BJ (cell line): ENCODE results near the gene HTRA3. TPM values are rescaled to one million over a fixed set of nuclear protein-coding genes. Genes with fewer than 3 reads are reported as not detected.
A peak's percentile ranks its signal among the peaks of the same experiment; 100 is the strongest.

ENCODE experiments used
- CTCF ChIA-PET: fragments of 350-600 bp; formaldehyde crosslinking; extraction: SDS; loops from one replicate; lab custom pipeline; 2021; ENCODE audit warnings: antibody characterized with exemption, inconsistent platforms; lab: Yijun Ruan, JAX
- POLR2A ChIA-PET: fragments of 300-600 bp; sonication (Branson Sonifier 250); formaldehyde crosslinking; extraction: SDS; loops from one replicate; lab custom pipeline; 2021; ENCODE audit warnings: antibody characterized with exemption; lab: Charles Lee
- DNase-seq: peaks from one replicate; pipeline ENCODE4 v3.0.0-alpha.2; 2011; ENCODE audit warnings: low read depth
- H3K27me3 ChIP-seq: 2 replicates; pipeline ENCODE4 v1.6.0; 2011; ENCODE audit warnings: low read length; ENCODE audit not compliant: control insufficient read depth, insufficient read depth
- H3K36me3 ChIP-seq: 2 replicates; pipeline ENCODE4 v1.5.1; 2011; ENCODE audit warnings: low read length; ENCODE audit not compliant: control insufficient read depth, insufficient read depth
- H3K4me3 ChIP-seq: 2 replicates; pipeline ENCODE4 v1.5.1; 2011; ENCODE audit warnings: low read depth, mild to moderate bottlenecking, control low read depth, low read length
- polyA plus RNA-seq: library from polyadenylated mRNA; depleted of rRNA; stranded (reverse); fragments of >200 nt; gene quantifications from 2 replicates; pipeline ENCODE4 v1.2.3, GENCODE V29; 2011
- TF ChIP-seq, protein P1 (sequence below): IDR thresholded peaks from 2 replicates; pipeline ENCODE4 v1.5.1; 2011; ENCODE audit warnings: low read depth, mild to moderate bottlenecking, control low read depth, inconsistent platforms, low read length, moderate library complexity; ENCODE audit not compliant: insufficient read depth

HTRA3 gene
- polyA plus RNA-seq, 1 experiment: 5.7 TPM

DNA sequence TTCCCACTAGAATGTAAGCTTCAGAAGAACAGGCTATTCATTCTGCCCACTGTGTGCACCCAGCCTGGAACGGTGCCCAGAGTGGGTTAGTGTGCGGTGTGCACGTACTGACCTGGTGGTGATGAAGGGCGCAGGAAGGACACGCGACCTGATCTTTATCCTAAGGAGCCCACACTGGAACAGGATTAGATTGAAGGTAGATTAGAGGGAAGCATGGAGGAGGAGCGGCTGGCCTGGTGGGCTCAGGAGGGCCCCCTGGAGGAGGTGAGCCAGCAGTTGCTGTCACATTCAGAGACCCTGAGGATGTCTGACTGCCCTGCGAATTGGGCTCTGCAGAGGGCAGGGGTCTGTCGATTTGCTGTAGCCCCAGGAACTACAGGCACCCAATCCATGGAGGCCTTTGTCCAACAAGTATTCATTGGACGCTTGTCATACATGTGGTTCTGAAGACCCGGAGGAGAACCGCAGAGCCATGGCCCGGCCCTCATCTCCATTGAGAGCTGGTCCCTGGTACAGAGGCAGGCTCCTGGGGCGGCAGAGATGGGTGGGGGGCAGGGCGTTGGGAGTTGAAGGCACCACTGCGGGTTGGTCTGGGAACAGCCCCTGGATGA, 73.2 kb downstream of the HTRA3 start:
- ChIA-PET CTCF (interaction anchor here (0.7 to 1.0 kb wide), 2 partner anchors 11 to 100 kb away, joined by 3 read pairs; no protein-coding TSS in a partner anchor), POLR2A (no interaction called here)
- TF ChIP-seq, protein P1, sequence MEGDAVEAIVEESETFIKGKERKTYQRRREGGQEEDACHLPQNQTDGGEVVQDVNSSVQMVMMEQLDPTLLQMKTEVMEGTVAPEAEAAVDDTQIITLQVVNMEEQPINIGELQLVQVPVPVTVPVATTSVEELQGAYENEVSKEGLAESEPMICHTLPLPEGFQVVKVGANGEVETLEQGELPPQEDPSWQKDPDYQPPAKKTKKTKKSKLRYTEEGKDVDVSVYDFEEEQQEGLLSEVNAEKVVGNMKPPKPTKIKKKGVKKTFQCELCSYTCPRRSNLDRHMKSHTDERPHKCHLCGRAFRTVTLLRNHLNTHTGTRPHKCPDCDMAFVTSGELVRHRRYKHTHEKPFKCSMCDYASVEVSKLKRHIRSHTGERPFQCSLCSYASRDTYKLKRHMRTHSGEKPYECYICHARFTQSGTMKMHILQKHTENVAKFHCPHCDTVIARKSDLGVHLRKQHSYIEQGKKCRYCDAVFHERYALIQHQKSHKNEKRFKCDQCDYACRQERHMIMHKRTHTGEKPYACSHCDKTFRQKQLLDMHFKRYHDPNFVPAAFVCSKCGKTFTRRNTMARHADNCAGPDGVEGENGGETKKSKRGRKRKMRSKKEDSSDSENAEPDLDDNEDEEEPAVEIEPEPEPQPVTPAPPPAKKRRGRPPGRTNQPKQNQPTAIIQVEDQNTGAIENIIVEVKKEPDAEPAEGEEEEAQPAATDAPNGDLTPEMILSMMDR: 0 out of 2 replicates have a peak, but pooled peaks have one; percentile 9
- Histone ChIP-seq H3K27me3 (peaks cover 3% of the 10 kb centered on the region; the same call in 1 of the 2 replicates), H3K36me3 (no peaks in the 10 kb centered on the region), H3K4me3 (no peak overlapping the region)
- DNase-seq: no peak

DNA sequence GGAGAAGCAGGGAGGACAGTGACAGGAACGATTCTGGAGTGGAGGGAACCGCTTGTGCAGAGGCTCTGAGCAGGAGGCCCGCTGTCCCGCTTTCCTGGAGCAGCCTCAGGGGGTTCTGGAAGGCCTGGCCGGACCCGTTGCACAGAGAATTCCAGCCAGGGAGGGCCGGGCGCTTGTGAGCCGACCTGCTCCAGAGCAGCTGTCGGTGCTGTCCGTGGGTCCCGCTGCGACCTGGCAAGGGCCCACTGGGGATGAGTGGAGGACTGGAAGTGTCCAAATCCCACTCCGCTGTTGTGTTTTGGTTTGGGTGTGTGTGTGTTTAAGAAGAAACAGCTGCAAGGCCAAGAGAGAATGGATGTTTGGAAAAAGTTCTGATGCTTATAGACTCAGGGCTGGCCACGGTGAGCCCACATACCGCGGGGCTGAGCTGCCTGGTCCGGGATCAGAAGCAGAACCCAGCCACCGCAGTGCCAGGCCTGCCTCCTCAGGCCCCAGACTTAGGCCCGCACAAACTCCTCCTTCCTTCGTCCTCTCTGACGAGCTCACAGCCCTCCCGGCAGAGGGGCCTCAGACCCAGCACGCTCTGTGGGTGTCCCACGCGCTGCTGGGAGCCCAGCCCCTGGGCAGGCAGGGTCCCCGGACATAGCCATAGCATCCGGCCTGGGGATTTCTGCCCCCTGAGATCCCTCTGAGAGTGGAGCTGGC, 73.9 kb downstream of the HTRA3 start:
- Histone ChIP-seq H3K27me3 (peaks cover 3% of the 10 kb centered on the region; the same call in 1 of the 2 replicates), H3K4me3 (no peak overlapping the region), H3K36me3 (no peaks in the 10 kb centered on the region)
- ChIA-PET POLR2A (no interaction called here), CTCF (no interaction called here)
- DNase-seq: no peak
- TF ChIP-seq, protein P1: no peak

DNA sequence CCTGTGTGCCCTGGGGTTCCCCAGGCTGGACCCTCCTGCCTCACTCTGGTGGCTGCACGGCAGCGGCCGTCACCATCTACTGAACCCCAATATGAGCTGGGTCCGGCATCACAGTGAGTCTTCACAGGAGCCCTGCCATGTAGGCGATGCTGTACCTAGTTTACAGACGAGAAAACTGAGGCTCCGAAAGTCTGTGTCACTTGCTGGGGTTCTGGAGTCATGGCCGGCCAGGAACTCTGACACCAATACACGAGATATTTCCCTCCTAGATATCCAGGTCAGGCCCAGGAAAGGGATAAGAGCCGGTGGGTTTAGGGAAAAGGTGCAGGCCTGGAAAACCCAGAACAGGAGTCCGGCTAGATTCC, 74.4 kb downstream of the HTRA3 start:
- POLR2A ChIA-PET: no interaction called here
- DNase-seq: no peak

DNA sequence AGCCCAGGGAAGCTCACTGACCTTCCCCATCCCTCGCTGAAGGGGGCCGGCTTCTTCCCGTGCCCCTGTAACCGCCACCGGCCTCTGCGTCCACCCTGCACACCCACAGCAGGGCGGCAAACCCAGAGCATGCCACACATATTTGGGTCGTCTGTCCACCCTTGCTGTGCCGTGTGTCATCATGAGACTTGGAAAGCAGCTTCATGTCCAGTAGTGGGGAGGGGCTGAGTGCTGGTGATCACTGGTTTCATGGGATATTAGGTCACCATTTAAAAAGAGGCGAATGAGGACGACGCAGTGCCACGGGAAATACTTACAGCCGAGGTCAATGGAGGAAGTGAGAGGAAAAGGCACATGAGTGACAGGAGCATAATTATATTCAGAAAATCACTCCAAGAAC, 74.8 kb downstream of the HTRA3 start:
- ChIA-PET CTCF (no interaction called here), POLR2A (no interaction called here)
- Histone ChIP-seq H3K36me3 (no peaks in the 10 kb centered on the region; the same call in 1 of the 2 replicates), H3K27me3 (peaks cover 3% of the 10 kb centered on the region; the same call in 1 of the 2 replicates), H3K4me3 (no peak overlapping the region)
- TF ChIP-seq, protein P1: no peak
- DNase-seq: no peak

More for the DNA sequence above, 74.4 kb downstream of the HTRA3 start:
- Histone ChIP-seq H3K27me3 (peaks cover 3% of the 10 kb centered on the region; the same call in 1 of the 2 replicates), H3K4me3 (no peak overlapping the region), H3K36me3 (no peaks in the 10 kb centered on the region; the same call in 1 of the 2 replicates)
- TF ChIP-seq, protein P1: no peak
- CTCF ChIA-PET: no interaction called here

DNA sequence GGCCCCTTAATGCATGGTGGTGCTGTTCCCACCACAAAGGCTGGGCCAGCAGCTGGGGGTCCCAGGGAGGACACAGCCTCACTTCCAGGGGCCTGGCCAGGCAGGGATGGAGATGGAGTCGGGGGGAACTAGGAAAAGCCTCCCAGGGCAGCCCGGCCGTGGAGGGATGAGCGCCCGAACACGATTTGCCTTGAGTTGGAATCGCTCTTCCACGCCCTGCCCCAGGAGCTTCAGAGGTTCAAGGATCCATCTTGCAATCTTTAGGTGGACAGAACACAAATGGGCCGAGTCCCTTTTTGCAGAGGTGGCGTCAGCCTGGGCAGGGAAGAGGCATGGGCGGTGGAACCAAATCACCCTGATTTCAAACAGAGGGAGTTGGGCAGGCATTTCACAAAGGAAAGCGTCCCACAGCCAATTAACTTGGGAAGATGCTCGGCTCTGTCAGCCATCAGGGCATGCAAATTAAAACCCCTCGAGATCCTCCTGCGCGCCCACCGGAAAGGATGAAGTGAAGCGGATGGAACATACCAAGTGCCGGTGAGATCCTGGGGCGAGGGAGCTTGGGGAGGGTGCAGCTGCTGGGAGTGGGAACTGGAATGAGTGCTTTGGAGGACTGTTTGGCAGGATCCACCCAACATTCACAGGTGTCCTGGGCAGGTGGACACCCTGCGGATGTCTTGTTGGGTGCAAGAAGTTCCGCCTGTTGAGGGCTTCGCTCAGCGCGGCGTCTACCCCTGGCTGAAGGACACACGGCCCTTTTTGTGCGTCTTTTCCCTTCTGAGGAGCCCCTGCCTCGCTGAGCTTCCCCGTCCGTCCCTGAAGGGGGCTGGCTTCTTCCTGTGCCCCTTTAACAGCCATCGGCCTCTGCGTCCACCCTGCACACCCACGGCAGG, 75.7 kb downstream of the HTRA3 start:
- H3K27me3 ChIP-seq: peaks cover 3% of the 10 kb centered on the region; the same call in 1 of the 2 replicates
- DNase-seq: no peak
- POLR2A ChIA-PET: no interaction called here
- no peak overlapping the region for H3K4me3 ChIP-seq
- no peaks in the 10 kb centered on the region; the same call in 1 of the 2 replicates for H3K36me3 ChIP-seq
- CTCF ChIA-PET: no interaction called here
- TF ChIP-seq, protein P1: no peak
